ENCODE data around the gene CCDC106.

DNA sequence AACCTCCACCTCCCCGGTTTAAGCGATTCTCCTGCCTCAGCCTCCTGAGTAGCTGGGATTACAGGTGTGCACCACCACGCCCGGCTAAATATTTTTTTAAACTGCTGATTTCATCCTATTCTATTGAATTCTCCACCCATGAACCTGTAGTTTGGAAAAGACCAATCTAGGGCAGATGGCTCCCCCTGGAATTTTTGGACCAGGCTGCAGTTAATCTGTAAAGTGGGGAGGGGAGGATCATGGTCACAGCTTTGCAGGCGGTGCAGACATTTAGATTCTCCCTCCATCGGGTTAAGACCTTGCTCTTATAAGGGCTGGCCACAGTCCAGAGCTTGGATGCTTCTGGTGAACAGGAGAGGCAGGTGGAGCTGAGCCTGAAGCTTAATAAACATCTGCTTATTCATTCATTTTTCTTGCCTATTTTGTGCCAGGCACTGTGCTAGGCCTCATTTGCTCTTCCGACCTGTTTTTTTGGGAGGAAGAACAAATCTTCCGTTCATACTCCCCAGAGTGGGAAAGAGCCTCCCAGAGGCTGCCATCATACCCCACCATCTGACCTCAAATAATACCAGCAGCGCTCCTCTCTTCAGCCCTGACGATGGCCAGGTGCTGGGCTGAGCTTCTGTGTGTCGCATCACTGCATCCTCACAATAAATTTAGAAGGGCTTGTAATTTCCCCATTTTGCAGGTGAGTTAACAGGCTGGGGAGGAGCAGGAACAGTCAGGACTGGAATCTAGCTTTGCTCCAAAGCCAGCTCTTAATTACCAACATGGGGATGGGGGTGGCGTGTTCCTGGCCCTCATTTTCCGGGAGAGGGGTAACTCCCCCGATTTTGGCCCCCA, 902 bp upstream of the CCDC106 start:
- TF ChIP-seq, protein P1, sequence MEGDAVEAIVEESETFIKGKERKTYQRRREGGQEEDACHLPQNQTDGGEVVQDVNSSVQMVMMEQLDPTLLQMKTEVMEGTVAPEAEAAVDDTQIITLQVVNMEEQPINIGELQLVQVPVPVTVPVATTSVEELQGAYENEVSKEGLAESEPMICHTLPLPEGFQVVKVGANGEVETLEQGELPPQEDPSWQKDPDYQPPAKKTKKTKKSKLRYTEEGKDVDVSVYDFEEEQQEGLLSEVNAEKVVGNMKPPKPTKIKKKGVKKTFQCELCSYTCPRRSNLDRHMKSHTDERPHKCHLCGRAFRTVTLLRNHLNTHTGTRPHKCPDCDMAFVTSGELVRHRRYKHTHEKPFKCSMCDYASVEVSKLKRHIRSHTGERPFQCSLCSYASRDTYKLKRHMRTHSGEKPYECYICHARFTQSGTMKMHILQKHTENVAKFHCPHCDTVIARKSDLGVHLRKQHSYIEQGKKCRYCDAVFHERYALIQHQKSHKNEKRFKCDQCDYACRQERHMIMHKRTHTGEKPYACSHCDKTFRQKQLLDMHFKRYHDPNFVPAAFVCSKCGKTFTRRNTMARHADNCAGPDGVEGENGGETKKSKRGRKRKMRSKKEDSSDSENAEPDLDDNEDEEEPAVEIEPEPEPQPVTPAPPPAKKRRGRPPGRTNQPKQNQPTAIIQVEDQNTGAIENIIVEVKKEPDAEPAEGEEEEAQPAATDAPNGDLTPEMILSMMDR (optimal IDR thresholded peaks at IDR 0.05 in 1 of 3, IDR thresholded peaks at IDR 0.05 in 1 of 3, conservative IDR thresholded peaks at IDR 0.05 in 1 of 3; ENCODE audit: extremely low read depth in 1 of 3, insufficient read depth in 2 of 3, low read length in 3 of 3), result no peak
- no peak for TF ChIP-seq EZH2 (IDR thresholded peaks at IDR 0.05; ENCODE audit: low read length)

Measured in keratinocyte (primary cell).